NCI-H446 treated with DMSO at 0.1 percent for 48 hours (cell line): ENCODE measurements around the gene ADCY1.

ENCODE experiments used
- DNase-seq: peaks from one replicate; lab custom pipeline; 2025; lab: John Stamatoyannopoulos, UW

Gene ADCY1

GRCh38 chr7:45593121-45593541, 19.0 kb downstream of the ADCY1 start:
- DNase-seq = no peak

GRCh38 chr7:45593877-45594276, 19.7 kb downstream of the ADCY1 start:
- no peak for DNase-seq

GRCh38 chr7:45594745-45595535, 20.8 kb downstream of the ADCY1 start:
- DNase-seq = no peak

GRCh38 chr7:45595809-45596664, 21.9 kb downstream of the ADCY1 start:
- DNase-seq = no peak

GRCh38 chr7:45596665-45597095, 22.5 kb downstream of the ADCY1 start:
- DNase-seq = no peak

GRCh38 chr7:45597286-45597984, 23.3 kb downstream of the ADCY1 start:
- no peak for DNase-seq

- DNase-seq = no peak
Measured at GRCh38 chr7:45598886-45599520, 24.8 kb downstream of the ADCY1 start.

- no peak for DNase-seq
Measured at GRCh38 chr7:45599851-45600706, 25.9 kb downstream of the ADCY1 start.

- DNase-seq = no peak
Measured at GRCh38 chr7:45601094-45601493, 26.9 kb downstream of the ADCY1 start.

GRCh38 chr7:45601816-45602540, 27.8 kb downstream of the ADCY1 start:
- no peak for DNase-seq

GRCh38 chr7:45606050-45606449, 31.9 kb downstream of the ADCY1 start:
- DNase-seq = no peak

- DNase-seq = no peak
Measured at GRCh38 chr7:45606931-45607330, 32.8 kb downstream of the ADCY1 start.

- DNase-seq = no peak
Measured at GRCh38 chr7:45609180-45609579, 35.0 kb downstream of the ADCY1 start.

- no peak for DNase-seq
Measured at GRCh38 chr7:45610019-45610418, 35.9 kb downstream of the ADCY1 start.

- no peak for DNase-seq
Measured at GRCh38 chr7:45610660-45611299, 36.6 kb downstream of the ADCY1 start.

GRCh38 chr7:45617166-45617565, 43.0 kb downstream of the ADCY1 start:
- DNase-seq = no peak

GRCh38 chr7:45622058-45622457, 47.9 kb downstream of the ADCY1 start:
- DNase-seq = no peak

- DNase-seq = no peak
Measured at GRCh38 chr7:45623157-45623556, 49.0 kb downstream of the ADCY1 start.

- DNase-seq = no peak
Measured at GRCh38 chr7:45623740-45624391, 49.7 kb downstream of the ADCY1 start.
